Measurements from ENCODE around the gene TAPBP.
"Not testable (repeated sequence)": the region's sequence is repeated elsewhere in the genome, so short reads cannot be mapped to it uniquely, and the experiment has no call there.

Gene TAPBP

GRCh38 chr6:33313709-33314514, at the start of gene TAPBP:
TAPBP (minus strand) TSS chr6:33314078; CDS start chr6:33314041, 37 bp downstream.
- peak; percentile 96 for DNase-seq

GRCh38 chr6:33363486-33363885, 49.6 kb upstream of the TAPBP start:
- not testable (repeated sequence) for DNase-seq

GRCh38 chr6:33359331-33359730, 45.5 kb upstream of the TAPBP start:
- no peak for DNase-seq

- DNase-seq = not testable (repeated sequence)
Observed at GRCh38 chr6:33357160-33357871, 43.4 kb upstream of the TAPBP start.

- DNase-seq = no peak
Observed at GRCh38 chr6:33356295-33356694, 42.4 kb upstream of the TAPBP start.

GRCh38 chr6:33355860-33356259, 42.0 kb upstream of the TAPBP start:
- DNase-seq = not testable (repeated sequence)

- no peak for DNase-seq
Observed at GRCh38 chr6:33347816-33348215, 33.9 kb upstream of the TAPBP start.

GRCh38 chr6:33346972-33347371, 33.1 kb upstream of the TAPBP start:
- not testable (repeated sequence) for DNase-seq

- peak; percentile 91 for DNase-seq
Observed at GRCh38 chr6:33344701-33345697, 31.1 kb upstream of the TAPBP start.

GRCh38 chr6:33343953-33344611, 30.2 kb upstream of the TAPBP start:
- DNase-seq = peak; percentile 91

- DNase-seq = not testable (repeated sequence)
Observed at GRCh38 chr6:33343606-33343952, 29.7 kb upstream of the TAPBP start.

GRCh38 chr6:33339193-33339592, 25.3 kb upstream of the TAPBP start:
- DNase-seq = no peak

- no peak for DNase-seq
Observed at GRCh38 chr6:33336495-33336894, 22.6 kb upstream of the TAPBP start.

GRCh38 chr6:33335916-33336315, 22.0 kb upstream of the TAPBP start:
- DNase-seq = no peak

GRCh38 chr6:33333666-33334065, 19.8 kb upstream of the TAPBP start:
- DNase-seq = no peak

GRCh38 chr6:33330736-33331135, 16.9 kb upstream of the TAPBP start:
- no peak for DNase-seq

- no peak for DNase-seq
Observed at GRCh38 chr6:33329058-33329457, 15.2 kb upstream of the TAPBP start.

GRCh38 chr6:33324125-33324524, 10.2 kb upstream of the TAPBP start:
- DNase-seq = no peak

- no peak for DNase-seq
Observed at GRCh38 chr6:33323623-33323948, 9.7 kb upstream of the TAPBP start.

GRCh38 chr6:33321227-33321626, 7.3 kb upstream of the TAPBP start:
- no peak for DNase-seq

- no peak for DNase-seq
Observed at GRCh38 chr6:33320315-33321181, 6.7 kb upstream of the TAPBP start.

- no peak for DNase-seq
Observed at GRCh38 chr6:33319939-33320314, 6.0 kb upstream of the TAPBP start.

All from CD4-positive, alpha-beta T cell treated with Interleukin-17A for 1 hour (primary cell).